H9 (cell line): ENCODE data around the gene SUCLG1. TPM values are rescaled to one million over a fixed set of nuclear protein-coding genes. Genes with fewer than 3 reads are reported as not detected.

Experiments used
- DNase-seq: peaks from one replicate; pipeline ENCODE4 v3.0.0-alpha.2; 2017
- H2AFZ ChIP-seq: one replicate; pipeline ENCODE4 v1.6.1; 2013; ENCODE audit warnings: mild to moderate bottlenecking, low read length, control low read depth, moderate library complexity
- H2AK5ac ChIP-seq: 2 replicates; pipeline ENCODE4 v1.6.1; 2013; ENCODE audit warnings: low read length, control low read depth, mixed read lengths; ENCODE audit not compliant: insufficient read length
- H2BK120ac ChIP-seq: one replicate; pipeline ENCODE4 v1.6.1; 2013; ENCODE audit warnings: low read depth, mild to moderate bottlenecking, low read length, control low read depth, inconsistent platforms; ENCODE audit not compliant: poor library complexity, severe bottlenecking
- H2BK12ac ChIP-seq: 2 replicates; pipeline ENCODE4 v1.6.1; 2013; ENCODE audit warnings: low read length, control low read depth, mixed read lengths, low read depth; ENCODE audit not compliant: insufficient read length
- H2BK15ac ChIP-seq: 2 replicates; pipeline ENCODE4 v1.6.1; 2013; ENCODE audit warnings: low read depth, low read length, control low read depth
- H2BK20ac ChIP-seq: one replicate; pipeline ENCODE4 v1.6.1; 2013; ENCODE audit warnings: low read depth, mild to moderate bottlenecking, low read length, control low read depth, inconsistent platforms; ENCODE audit not compliant: poor library complexity, severe bottlenecking
- H2BK5ac ChIP-seq: 2 replicates; pipeline ENCODE4 v1.6.1; 2013; ENCODE audit warnings: low read length, control low read depth, mixed read lengths; ENCODE audit not compliant: insufficient read length
- H3K14ac ChIP-seq: 2 replicates; pipeline ENCODE4 v1.6.1; 2013; ENCODE audit warnings: low read length, control low read depth; ENCODE audit not compliant: insufficient read depth
- H3K18ac ChIP-seq: 2 replicates; pipeline ENCODE4 v1.6.1; 2013; ENCODE audit warnings: low read depth, mild to moderate bottlenecking, mixed read lengths, low read length, control low read depth; ENCODE audit not compliant: insufficient read length
- H3K23ac ChIP-seq: 2 replicates; pipeline ENCODE4 v1.6.1; 2013; ENCODE audit warnings: low read length, control low read depth, mixed read lengths, low read depth; ENCODE audit not compliant: insufficient read length
- H3K23me2 ChIP-seq: 2 replicates; pipeline ENCODE4 v1.6.1; 2013; ENCODE audit warnings: low read depth, mild to moderate bottlenecking, mixed read lengths, low read length, control low read depth; ENCODE audit not compliant: insufficient read length, poor library complexity, severe bottlenecking
- H3K27ac ChIP-seq: 2 replicates; pipeline ENCODE4 v1.5.1; 2013; ENCODE audit warnings: low read length, control low read depth, mixed read lengths, low read depth; ENCODE audit not compliant: insufficient read length
- H3K27me3 ChIP-seq: 2 replicates; pipeline ENCODE4 v1.6.1; 2013; ENCODE audit warnings: low read length, control low read depth, inconsistent platforms; ENCODE audit not compliant: insufficient read depth
- H3K4ac ChIP-seq: 2 replicates; pipeline ENCODE4 v1.6.1; 2013; ENCODE audit warnings: low read depth, mild to moderate bottlenecking, control low read depth, inconsistent platforms, low read length, moderate library complexity
- H3K4me1 ChIP-seq: 2 replicates; pipeline ENCODE4 v1.6.1; 2013; ENCODE audit warnings: low read length, control low read depth, inconsistent platforms; ENCODE audit not compliant: insufficient read depth
- H3K4me2 ChIP-seq: 2 replicates; pipeline ENCODE4 v1.6.1; 2013; ENCODE audit warnings: low read length, control low read depth, mixed read lengths; ENCODE audit not compliant: insufficient read length, insufficient read depth
- H3K56ac ChIP-seq: 2 replicates; pipeline ENCODE4 v1.6.1; 2013; ENCODE audit warnings: low read depth, mild to moderate bottlenecking, mixed read lengths, low read length, control low read depth; ENCODE audit not compliant: insufficient read length
- H3K79me1 ChIP-seq: 2 replicates; pipeline ENCODE4 v1.6.1; 2013; ENCODE audit warnings: low read depth, mild to moderate bottlenecking, moderate library complexity, low read length, control low read depth, inconsistent platforms; ENCODE audit not compliant: insufficient read depth, poor library complexity, severe bottlenecking
- H3K79me2 ChIP-seq: 2 replicates; pipeline ENCODE4 v1.6.1; 2013; ENCODE audit warnings: low read length, control low read depth, inconsistent platforms; ENCODE audit not compliant: insufficient read depth
- H3K9ac ChIP-seq: 2 replicates; pipeline ENCODE4 v1.6.1; 2013; ENCODE audit warnings: low read length, control low read depth, mixed read lengths; ENCODE audit not compliant: insufficient read length; ENCODE audit errors: extremely low read depth
- H3K9me3 ChIP-seq: one replicate; pipeline ENCODE4 v1.6.1; 2013; ENCODE audit warnings: low read depth, low read length, inconsistent platforms; ENCODE audit not compliant: control insufficient read depth
- H3T11ph ChIP-seq: one replicate; pipeline ENCODE4 v1.6.1; 2013; ENCODE audit warnings: mild to moderate bottlenecking, low read length, control low read depth, inconsistent platforms
- H4K20me1 ChIP-seq: one replicate; pipeline ENCODE4 v1.6.1; 2013; ENCODE audit not compliant: control insufficient read depth, insufficient read length, insufficient read depth
- H4K5ac ChIP-seq: 2 replicates; pipeline ENCODE4 v1.6.1; 2013; ENCODE audit warnings: low read depth, mild to moderate bottlenecking, mixed read lengths, low read length, control low read depth; ENCODE audit not compliant: insufficient read length
- H4K8ac ChIP-seq: replicated peaks from 2 replicates; pipeline ENCODE4 v1.6.1; 2013; ENCODE audit warnings: low read length, control low read depth, mixed read lengths, low read depth; ENCODE audit not compliant: insufficient read length
- H4K91ac ChIP-seq: 2 replicates; pipeline ENCODE4 v1.6.1; 2013; ENCODE audit warnings: low read depth, mild to moderate bottlenecking, moderate library complexity, mixed read lengths, low read length, control low read depth; ENCODE audit not compliant: insufficient read length
- H3K27ac Mint-ChIP-seq, 3 experiments: 2 replicates in 2 of 3; 3 replicates in 1 of 3; pipeline ENCODE4 v1.8.0; 2020 to 2021; ENCODE audit warnings: mixed read lengths in 3 of 3, mild to moderate bottlenecking in 1 of 3, moderate library complexity in 1 of 3
- H3K27me3 Mint-ChIP-seq: 2 replicates; pipeline ENCODE4 v1.8.0; 2021; ENCODE audit warnings: low read depth, mild to moderate bottlenecking, moderate library complexity, mixed read lengths
- H3K36me3 Mint-ChIP-seq, 3 experiments: 2 replicates in 2 of 3; 3 replicates in 1 of 3; pipeline ENCODE4 v1.8.0; 2020 to 2021; ENCODE audit warnings: low read depth in 3 of 3, mixed read lengths in 3 of 3; ENCODE audit not compliant: insufficient read depth in 1 of 3
- H3K4me1 Mint-ChIP-seq, 2 experiments: 2 replicates each; pipeline ENCODE4 v1.8.0; 2020; ENCODE audit warnings: mixed read lengths in 2 of 2
- H3K4me3 Mint-ChIP-seq, 2 experiments: 2 replicates in 1 of 2; 3 replicates in 1 of 2; pipeline ENCODE4 v1.8.0; 2020 to 2021; ENCODE audit warnings: mild to moderate bottlenecking in 2 of 2, mixed read lengths in 2 of 2, moderate library complexity in 1 of 2
- H3K9me3 Mint-ChIP-seq, 2 experiments: 2 replicates in 1 of 2; 3 replicates in 1 of 2; pipeline ENCODE4 v1.8.0; 2020; ENCODE audit warnings: mild to moderate bottlenecking in 2 of 2, mixed read lengths in 2 of 2, moderate library complexity in 1 of 2
- WGBS: extraction: QIAGEN DNeasy Blood & Tissue Kit; methylation state at CpG from one replicate; pipeline ENCODE4 v1.1.7; 2013; ENCODE audit warnings: missing lambda C conversion rate, low lambda C conversion rate, mixed read lengths; ENCODE audit not compliant: insufficient read length; ENCODE audit errors: extremely low coverage; 5-methylcytosine and 5-hydroxymethylcytosine counted together
- total RNA-seq: library from RNA; stranded (reverse); gene quantifications from 2 replicates; pipeline ENCODE4 v1.2.1, GENCODE V29; 2021
- TF ChIP-seq, protein P1 (sequence below): fragments of 200-600 bp; sonication (generic); conservative IDR thresholded peaks from 3 replicates; pipeline ENCODE4 v1.8.0; 2021; ENCODE audit warnings: antibody characterized with exemption, mild to moderate bottlenecking

SUCLG1 gene
- total RNA-seq, 1 experiment from 2014 or later = 40.0 TPM

DNA sequence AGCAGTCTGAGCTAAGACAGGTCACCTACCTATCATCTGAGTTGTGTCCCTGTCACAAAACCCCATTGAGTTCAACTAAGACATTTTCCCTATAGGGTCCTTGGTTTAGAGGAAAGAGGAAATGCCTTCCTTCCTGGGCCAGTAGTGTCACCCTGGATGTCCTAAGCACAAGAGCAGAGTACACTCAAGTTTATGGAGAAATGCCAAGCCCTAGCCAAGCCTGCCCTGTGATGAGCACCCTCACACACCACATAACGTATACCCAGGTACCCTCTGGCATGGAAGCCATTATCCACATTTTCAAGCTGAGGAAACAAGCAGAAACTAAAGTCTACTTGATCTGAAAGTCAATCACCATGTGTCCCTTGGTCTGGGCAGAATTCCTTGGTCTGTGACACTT lies 37.3 kb downstream of the SUCLG1 start:
- Histone ChIP-seq H3K23ac (no peak overlapping the region), H3K9me3 (no peaks in the 10 kb centered on the region), H4K91ac (no peak overlapping the region), H4K5ac (no peak overlapping the region), H2BK12ac (no peak overlapping the region), H3K56ac (no peak overlapping the region), H2AK5ac (no peak overlapping the region), H3K4me1 (no peaks in the 10 kb centered on the region), H3K27ac (no peak overlapping the region), H3K18ac (no peak overlapping the region), H4K20me1 (no peaks in the 10 kb centered on the region), H3K9ac (no peak overlapping the region), H3K23me2 (no peaks in the 10 kb centered on the region), H3K4me2 (no peak overlapping the region), H3K79me1 (no peaks in the 10 kb centered on the region), H3K14ac (no peak overlapping the region), H2BK120ac (no peak overlapping the region), H3K27me3 (no peaks in the 10 kb centered on the region), H2AFZ (no peak overlapping the region), H3T11ph (no peak overlapping the region), H2BK15ac (no peak overlapping the region), H3K79me2 (no peaks in the 10 kb centered on the region), H2BK20ac (no peak overlapping the region), H3K4ac (no peak overlapping the region), H2BK5ac (no peak overlapping the region), H4K8ac (no peak overlapping the region)
- Mint-ChIP-seq H3K27me3 (no peaks in the 10 kb centered on the region), H3K4me3 (no peak overlapping the region), H3K36me3 (peaks cover 3 to 8% (median 4%) of the 10 kb centered on the region in 3 experiments; a peak in 4 of 7 replicates), H3K4me1 (no peaks in the 10 kb centered on the region), H3K9me3 (no peaks in the 10 kb centered on the region; a peak in 1 of 5 replicates), H3K27ac (peak overlapping the region in 1 of 3 experiments; percentile 11; a peak in 1 of 7 replicates)
- no peak for DNase-seq
- no CpG with 5 or more reads among the region's 1 CpG for WGBS
- TF ChIP-seq, protein P1, sequence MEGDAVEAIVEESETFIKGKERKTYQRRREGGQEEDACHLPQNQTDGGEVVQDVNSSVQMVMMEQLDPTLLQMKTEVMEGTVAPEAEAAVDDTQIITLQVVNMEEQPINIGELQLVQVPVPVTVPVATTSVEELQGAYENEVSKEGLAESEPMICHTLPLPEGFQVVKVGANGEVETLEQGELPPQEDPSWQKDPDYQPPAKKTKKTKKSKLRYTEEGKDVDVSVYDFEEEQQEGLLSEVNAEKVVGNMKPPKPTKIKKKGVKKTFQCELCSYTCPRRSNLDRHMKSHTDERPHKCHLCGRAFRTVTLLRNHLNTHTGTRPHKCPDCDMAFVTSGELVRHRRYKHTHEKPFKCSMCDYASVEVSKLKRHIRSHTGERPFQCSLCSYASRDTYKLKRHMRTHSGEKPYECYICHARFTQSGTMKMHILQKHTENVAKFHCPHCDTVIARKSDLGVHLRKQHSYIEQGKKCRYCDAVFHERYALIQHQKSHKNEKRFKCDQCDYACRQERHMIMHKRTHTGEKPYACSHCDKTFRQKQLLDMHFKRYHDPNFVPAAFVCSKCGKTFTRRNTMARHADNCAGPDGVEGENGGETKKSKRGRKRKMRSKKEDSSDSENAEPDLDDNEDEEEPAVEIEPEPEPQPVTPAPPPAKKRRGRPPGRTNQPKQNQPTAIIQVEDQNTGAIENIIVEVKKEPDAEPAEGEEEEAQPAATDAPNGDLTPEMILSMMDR = no peak
